ENCODE measurements around the gene PAQR5.
A peak's percentile ranks its signal among the peaks of the same experiment; 100 is the strongest.
"Not testable (repeated sequence)": the region's sequence is repeated elsewhere in the genome, so short reads cannot be mapped to it uniquely, and the experiment has no call there.

PAQR5 gene

GRCh38 chr15:69298697-69299441 is at the start of gene PAQR5:
PAQR5 (plus strand) TSS chr15:69298912; CDS start chr15:69360081, 61,169 bp downstream.
- DNase-seq, result peak; percentile 37

- DNase-seq, result no peak
Observed at GRCh38 chr15:69253156-69253555, 45.6 kb upstream of the PAQR5 start.

GRCh38 chr15:69265347-69265955 is 33.3 kb upstream of the PAQR5 start:
- DNase-seq, result no peak

- no peak for DNase-seq
Observed at GRCh38 chr15:69271217-69271616, 27.5 kb upstream of the PAQR5 start.

DNA sequence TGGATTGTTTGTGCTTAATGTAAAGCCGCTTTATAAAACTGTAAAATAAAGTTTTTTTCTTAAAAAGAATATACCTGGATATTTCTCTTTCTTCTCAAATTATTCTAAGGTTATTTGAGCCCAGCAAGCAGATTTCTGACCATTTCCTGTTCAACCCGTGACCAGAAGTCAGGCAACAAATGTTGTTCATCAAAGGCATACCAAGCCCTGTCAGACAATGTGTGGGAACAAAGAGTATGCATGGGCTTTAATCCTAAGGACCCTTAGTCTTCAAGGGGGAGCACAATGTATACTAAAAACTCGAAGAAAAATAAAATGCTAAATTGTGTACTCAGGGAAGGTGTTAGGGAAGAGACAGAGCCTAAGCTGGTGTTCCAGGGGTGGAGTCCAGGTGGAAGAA is 26.6 kb upstream of the PAQR5 start:
- DNase-seq, result no peak

- DNase-seq, result no peak
Observed at GRCh38 chr15:69272891-69273290, 25.8 kb upstream of the PAQR5 start.

DNA sequence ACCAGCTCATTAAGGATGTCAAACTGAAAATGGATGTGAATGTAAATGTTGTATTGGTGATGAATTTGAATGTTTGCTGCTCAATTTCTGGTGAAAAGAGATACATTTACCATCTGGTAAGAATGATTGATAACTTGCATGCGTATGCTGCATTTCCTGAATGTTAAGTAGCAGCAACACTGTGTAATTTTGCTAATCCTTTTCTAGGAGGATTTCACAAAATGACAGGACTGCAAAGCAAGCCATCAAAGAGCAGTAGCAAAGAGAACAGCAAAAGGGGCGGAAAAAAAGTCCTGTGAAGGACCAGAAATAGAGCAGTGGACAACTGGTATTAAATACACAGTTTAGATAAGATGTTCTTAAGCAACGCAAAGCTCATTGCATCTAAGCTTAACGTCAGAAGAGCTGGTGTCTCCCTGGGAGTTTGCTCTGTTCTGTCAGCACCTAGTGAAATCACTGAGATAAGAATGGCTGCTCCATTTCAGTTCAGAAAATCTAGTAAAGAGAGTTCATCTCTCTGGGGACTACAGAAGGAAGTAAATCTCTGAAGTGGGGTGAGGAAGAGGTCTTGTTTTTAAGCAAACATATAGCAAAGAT is 23.5 kb upstream of the PAQR5 start:
- DNase-seq, result no peak

DNA sequence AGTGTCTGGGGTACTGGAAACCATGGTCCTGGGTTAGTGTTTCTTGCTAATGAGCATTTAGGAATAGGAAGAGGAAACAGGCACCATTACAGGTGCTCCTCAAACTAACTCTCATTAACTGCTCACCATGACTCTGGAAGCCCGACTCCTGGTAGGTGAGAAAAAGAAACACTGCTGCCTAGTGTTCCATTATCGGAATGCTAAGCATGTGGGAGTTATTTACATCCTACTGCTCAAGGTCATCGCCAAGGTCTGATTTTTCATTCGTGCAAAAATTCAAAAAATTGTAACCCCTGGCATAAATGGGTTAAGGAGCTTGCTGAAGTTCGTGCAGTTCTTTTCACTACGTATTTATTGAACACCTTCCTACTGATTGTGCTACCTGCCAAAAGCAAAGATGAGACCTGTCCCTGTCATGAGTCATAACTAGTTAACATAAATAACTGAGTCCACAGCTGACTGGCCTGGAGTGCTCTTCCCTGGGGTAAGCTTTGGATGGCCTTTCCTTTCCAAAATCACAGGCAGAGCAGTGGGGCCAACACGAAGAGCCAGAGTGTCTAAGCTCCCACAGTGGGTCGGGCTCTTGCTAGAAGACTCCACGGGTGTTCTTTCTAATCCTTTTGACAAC is 22.7 kb upstream of the PAQR5 start:
- no peak for DNase-seq

GRCh38 chr15:69277316-69277715 is 21.4 kb upstream of the PAQR5 start:
- DNase-seq, result no peak

DNA sequence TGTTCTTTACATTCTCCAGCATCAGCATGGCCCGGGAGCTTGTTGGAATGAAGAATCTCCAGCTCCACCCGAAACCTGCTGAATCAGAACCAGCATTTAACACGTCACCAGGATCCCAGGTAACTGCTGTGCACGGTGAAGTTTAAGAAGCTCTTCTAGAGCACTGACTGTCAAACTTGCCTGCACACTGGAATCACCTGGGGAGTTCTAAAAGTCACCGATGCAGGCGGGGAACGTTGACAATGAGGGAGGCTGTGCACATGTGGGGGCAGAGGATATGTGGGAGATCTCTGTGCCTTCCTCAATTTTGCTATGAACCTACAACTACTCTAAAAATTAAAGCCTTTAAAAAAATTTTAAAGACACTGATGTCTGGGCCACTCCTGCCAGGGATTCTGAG is 19.1 kb upstream of the PAQR5 start:
- DNase-seq, result no peak

- DNase-seq, result no peak
Observed at GRCh38 chr15:69280783-69281182, 17.9 kb upstream of the PAQR5 start.

- DNase-seq, result no peak
Observed at GRCh38 chr15:69282104-69282743, 16.5 kb upstream of the PAQR5 start.

GRCh38 chr15:69285834-69286233 is 12.9 kb upstream of the PAQR5 start:
- DNase-seq, result no peak

DNA sequence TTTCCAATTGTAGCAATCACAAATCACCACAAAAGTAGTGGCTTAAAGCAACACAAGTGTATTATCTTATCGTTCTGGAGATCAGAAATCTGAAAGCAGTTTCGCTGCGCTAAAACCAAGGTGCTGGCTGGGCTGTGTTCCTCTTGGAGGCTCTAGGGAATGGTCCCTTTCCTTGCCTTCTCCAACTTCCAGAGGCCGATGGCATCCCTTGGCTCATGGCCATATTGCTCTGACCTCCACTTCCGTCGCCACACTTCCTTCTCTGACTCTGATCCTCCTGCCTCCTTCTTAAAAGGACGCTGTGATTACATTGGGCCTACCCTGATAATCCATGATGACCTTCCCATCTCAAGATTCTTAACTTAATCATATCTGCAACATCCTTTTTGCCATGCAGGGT is 10.7 kb upstream of the PAQR5 start:
- no peak for DNase-seq

GRCh38 chr15:69288531-69289341 is 10.0 kb upstream of the PAQR5 start:
- DNase-seq, result no peak

- DNase-seq, result no peak
Observed at GRCh38 chr15:69289342-69290146, 9.2 kb upstream of the PAQR5 start.

DNA sequence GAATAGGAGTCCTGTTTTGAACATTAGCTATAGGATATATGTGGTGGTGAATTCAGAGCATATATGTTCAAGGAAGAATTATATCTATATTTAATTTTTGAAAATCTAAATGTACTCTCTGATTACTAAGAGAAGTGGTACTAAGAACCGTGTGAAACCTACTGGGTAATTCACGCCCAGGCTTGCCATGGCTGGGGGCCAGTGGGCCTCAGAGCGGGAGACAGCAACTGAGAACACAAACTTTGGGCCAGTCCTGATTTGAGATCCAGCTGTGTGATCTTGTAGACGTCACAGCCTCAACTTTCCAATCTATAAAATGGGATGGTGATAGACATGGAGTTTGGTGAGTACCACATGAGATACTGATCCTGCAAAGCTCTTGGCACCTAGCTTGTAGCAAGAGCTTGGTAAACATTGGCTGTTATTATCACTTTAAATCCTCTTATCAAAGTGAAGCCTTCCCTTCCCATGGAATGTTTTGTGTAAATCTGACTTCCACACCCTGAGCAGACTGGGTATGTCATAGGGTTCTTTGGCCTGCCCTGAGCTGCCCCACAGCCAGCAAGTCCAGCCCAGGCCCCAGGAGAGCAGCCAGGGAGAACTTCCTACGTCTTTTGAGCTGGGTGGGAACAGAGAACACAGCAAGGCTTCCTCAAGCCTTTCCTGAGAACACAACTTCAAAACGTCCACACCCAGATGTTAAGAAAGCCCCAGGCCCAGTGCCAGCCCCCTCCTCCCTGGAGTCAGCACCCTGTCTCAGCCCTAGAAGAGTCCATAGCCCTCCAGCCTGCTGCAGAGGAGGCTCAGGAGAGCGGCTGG is 8.2 kb upstream of the PAQR5 start:
- DNase-seq, result no peak

DNA sequence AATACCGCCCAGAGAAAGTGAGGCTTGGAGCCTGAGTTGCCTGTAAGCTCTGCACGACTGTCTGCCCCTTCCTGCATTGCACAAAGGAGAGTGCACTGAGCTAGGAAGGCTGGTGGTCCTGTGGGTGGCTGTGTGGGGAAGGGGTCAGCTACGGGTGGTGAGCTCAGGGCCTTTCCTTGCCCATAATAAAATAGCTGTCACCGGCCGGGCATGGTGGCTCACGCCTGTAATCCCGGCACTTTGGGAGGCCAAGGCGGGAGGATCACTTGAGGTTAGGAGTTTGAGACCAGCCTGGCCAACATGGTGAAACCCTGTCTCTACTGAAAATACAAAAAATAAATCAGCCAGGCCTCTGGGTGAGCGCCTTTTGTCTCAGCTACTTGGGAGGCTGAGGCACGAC is 7.1 kb upstream of the PAQR5 start:
- DNase-seq, result not testable (repeated sequence)

DNA sequence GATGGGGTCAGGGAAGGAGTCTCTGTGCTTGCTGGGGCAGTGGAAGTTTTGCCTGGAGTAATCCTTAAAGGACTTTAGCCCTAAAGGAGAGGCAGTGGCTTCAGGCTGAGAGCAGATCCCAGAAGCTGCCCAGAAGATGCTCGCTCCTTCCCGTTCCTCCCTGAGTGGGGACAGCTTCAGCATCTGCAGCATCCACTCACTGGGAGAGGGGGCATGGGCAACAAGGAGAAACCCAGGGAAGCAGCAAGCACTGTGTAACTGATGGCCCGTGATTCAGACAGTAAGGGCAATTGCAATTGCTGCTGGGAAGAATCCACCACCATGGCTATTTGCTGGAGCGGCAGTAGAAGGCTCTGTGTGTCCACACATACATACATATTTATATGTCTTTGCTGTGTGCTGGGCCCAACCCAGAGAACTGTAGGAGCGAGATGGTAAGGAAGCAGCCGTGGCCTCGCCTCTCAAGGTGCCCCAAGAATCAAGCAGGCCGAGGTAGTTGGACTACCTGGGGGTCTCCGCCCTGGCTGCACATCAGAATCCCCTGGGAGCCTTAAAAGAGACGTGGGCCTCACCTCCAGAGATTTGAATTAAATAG is 5.8 kb upstream of the PAQR5 start:
- no peak for DNase-seq

Measured in NCI-H526 treated with DMSO at 0.1 percent for 48 hours (cell line).